Measurements from ENCODE around the gene ZNF831.

ZNF831 gene

DNA sequence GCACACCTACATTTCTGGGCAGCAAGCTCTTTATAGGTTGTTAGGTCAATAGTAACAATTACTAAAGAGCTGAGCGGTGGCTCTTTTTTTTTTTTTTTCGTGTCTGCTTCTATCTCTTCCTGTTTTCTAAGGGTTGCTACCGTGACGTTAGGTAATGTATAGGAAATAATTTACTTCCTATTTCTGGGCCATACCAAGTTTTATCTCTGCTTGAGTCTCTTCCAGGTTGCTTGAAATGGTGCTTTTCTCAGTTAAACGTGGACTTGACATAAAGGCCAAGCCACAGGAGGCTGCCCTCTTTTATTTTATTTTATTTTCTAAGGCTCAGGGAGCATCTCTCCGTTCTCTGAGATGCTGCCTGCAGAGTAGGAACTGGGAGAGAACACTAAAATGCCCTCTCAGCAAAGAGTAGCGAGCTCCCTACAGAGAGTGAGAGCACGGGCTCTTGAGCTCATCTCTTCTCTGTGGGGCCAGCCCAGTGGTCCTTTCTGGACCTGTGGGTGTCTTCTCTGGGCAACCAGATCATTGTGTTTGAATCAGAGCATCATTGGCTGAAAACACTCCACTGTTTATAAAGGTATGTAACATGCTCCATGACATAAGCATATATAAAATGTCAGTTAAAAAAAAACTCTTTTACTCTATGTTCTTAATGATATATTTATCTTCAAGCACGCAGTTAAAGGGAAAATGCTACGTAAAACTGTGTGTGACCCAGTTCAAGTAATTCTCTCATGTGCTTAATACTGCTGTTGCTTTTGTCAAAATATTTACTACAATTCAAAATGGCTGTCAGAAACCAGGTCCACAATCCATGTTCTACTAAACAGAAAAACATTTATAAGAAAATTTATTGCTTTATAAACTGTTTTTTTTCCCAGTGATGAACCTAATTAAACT, at the start of gene ZNF831:
Gene ZNF831 (plus strand): TSS at position 191 of the 900 bp plus-strand sequence. CDS start 27,199 bp downstream, outside the sequence.
- DNase-seq (ENCODE audit: low spot score): no peak

DNA sequence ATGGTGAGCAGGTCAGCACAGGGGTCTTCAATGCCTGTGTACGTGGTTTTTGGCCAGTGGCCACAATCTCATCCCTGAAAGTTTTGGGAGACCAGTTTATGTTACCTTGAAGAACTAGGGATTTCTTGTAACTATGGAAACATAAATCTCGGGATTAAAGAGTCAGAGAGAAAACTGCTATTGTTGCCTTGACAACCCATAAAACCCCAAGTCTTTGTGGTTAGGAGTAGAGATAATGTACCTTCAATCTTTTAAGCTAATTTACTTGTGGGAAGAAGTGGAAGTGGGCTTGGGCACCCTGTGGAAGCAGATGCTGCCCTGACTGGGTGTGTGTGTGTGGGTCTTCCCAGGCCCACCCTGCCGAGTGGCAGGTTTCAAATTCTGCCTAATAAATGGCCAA, 46.1 kb upstream of the ZNF831 start:
- DNase-seq (ENCODE audit: low spot score): no peak

DNA sequence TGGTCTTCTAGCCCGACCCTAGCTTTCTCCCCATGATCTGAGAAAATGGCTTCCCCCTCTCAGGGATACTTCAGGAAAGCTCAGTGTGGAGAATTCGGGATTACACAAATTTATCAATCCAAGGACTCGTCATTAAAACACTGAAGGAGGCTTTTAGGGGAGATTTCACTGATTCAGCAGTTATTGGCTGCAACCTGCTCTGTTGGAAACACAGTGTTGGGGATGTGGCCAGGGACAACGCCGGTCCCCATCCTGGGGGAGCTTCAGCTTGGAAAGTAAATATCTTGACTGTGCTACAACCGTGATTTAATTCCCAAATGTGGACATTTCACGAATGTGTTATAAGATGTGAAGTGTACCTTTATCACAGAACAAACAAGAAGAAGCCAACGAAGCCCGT, 44.8 kb upstream of the ZNF831 start:
- no peak for DNase-seq (ENCODE audit: low spot score)

DNA sequence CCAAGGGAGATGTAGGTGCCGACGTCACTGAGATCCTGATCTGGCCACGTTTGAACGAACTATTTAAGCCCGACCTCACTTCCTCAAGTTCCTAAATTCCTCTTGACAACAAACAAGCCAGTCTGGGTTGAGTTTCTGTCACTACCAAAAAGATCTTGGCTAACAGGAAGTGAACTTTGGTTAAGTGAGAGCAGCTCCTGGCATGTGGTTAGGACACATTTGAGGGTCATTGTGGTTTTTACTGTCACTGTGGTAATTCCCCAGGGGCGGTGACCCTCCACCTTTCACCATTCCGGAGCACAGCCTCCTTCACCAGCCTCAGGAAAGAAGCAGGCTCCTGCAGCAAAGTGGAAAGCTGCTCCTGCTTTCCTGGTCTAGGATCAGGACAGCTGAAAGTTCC, 43.1 kb upstream of the ZNF831 start:
- DNase-seq (ENCODE audit: low spot score): no peak

DNA sequence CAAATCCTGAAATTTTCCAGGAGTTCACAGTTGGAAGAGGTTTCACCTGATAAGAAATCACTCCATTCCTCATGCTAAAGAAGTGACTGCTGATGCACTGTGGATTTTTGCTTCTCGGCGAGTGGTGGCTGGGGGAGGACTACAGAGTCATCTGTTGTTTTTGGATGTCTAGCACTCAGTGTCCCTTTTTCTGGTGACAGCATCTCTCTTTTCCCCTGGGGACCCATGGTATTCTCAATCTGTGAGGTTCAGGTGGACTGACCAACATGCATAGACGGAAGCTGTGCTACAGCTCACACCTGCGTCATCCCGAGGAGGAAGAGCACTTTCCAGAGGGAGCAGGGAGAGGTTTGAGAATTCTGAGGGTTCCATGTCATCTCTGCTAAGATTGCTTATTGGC, 42.7 kb upstream of the ZNF831 start:
- DNase-seq (ENCODE audit: low spot score): no peak

DNA sequence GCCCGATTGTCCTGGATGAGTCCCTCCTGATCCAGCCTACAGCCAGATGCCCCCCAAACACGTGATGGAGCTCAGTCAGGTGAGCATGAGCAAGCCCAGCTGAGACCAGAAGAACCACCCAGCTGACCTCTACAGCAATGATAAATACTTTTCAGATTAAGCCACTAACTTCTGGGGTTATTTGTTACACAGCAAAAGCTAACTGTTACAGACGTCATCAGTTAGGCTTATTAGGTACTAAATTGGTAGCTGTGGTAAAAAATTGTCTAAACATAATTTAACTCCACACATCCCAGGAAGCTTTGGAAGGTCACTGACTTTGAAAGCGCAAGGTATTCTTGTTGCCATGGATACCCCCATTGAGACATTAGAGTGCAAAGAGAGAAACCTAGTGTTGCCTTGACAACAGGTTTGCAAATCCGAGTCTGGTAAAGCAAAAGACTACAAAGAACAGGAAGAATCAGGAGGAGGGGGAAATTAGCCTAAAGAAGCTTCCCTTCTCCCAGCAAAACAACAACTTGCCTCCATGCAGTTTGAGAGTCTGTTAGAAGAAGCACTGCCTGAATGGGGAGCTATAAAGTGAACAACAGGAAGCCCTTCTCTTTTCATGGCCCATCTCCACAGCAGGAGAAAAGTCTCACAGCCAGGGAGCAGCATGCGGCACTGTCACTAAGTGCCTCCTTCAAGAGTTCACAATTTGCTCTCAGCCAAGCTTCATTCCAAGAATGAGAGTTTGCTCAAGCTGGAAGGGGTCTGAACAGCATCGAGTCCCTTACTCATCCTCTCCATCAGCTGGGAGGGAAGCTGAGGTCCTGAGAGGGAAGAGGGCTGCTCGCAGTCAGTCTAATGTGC, 41.7 kb upstream of the ZNF831 start:
- no peak for DNase-seq (ENCODE audit: low spot score)

DNA sequence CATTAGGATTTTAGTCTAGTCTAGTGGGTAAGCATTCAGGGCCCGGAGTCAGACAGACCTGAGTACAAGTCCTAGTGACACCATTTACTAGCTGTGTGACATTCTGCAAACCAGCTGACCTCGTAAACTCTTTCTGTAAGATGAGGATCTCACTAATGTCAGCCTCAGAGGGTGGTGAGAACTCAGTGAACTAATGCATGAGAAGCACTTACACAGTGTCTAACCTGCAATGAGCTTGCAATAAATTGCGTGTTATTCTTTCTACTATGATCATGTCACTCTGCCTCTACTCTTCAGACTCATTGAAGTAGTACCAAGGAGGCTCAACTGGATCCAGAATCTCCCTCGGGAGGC, 41.1 kb upstream of the ZNF831 start:
- DNase-seq (ENCODE audit: low spot score): no peak

DNA sequence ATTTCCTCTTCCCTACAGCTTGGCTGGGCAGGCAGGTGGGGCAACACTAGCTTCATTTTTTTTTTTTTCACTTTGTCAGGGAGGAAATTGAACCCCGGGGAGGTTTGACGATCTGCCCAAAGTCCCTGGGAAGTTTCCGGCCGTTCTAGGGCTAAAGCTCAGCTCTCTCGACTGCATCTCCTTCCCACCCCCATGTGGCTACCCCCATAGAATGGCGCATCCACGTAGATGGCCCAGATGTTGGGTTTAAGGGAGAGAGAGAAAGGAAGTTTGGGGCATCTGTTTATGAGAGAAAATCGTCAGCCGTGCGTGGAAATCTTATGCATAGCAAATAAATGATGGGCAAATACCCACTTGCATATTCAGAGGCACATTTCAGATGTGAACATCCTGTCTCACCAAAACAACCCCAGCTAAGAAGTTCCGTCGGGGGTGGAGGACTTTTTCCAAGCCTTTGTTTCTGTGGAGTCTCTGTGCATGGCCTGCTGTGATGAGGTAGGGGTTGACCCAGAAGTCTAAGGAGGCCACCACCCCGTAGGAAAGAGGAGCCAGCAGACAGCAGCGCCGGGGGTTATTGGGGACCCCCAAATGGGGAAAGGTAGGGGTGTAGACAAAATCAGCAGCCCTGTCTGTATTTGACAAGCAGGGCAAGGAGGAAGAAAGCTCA, 40.5 kb upstream of the ZNF831 start:
- no peak for DNase-seq (ENCODE audit: low spot score)

DNA sequence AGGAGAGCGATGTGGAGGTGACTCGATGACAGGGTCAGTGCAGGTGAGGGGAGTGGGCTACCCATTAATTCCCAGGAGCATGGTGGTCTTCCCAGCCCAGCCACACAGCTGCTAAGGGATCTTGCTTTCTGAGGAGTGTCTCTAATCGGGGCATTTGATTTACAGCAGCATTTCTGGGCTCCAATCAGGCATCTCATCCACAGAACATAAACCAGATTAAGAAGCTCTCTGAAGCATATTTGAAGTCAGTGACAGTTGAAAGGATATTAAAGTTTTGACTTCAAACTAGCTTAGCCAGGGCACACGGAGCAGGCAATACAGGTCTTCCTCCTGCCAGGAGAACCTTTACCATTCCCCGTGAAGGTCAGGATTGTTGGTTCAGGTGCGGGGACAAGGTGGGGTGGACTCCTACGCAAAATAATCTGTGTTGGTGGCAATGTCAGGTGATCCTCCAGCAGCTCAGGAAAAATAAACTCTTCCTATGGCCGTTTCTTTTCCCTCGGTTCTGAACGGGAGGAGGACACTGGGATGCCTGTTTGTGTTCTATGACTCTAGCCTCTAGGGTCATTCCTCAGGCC, 39.9 kb upstream of the ZNF831 start:
- DNase-seq (ENCODE audit: low spot score): no peak

DNA sequence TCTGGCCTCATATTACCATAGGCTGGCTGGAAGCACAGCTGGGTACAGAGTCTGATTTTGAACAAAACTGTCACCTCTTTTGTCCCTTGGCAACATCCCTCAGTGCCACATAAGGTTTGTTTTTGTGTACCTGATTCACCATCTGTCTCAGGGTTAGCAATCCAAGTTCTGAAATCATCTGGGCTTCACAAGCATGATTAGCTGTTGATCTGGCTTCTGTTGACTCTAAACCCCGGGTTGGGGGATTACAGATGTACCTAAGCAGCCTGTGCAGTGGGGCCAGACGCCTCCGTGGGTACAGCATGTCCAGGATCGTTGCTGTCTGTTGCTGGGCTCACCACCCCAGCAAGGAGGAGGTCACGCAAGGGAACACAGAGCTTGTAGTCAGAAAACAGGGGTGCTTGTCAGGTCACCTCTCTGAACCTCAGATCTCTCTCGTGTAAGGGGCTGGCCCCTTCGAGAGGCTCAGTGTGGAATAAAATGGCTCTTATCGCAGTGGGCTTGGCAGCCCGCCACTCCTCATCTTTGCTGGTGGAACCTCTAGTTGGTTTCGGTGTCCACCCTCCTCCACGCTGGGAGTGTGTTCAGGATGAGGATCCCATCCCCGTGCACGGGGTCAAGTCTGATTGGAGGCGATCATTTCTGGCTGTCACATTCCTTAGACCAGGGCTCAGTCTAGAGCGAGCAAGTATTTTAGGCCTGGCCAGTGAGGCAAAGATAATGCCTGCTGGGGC, 39.2 kb upstream of the ZNF831 start:
- no peak for DNase-seq (ENCODE audit: low spot score)

DNA sequence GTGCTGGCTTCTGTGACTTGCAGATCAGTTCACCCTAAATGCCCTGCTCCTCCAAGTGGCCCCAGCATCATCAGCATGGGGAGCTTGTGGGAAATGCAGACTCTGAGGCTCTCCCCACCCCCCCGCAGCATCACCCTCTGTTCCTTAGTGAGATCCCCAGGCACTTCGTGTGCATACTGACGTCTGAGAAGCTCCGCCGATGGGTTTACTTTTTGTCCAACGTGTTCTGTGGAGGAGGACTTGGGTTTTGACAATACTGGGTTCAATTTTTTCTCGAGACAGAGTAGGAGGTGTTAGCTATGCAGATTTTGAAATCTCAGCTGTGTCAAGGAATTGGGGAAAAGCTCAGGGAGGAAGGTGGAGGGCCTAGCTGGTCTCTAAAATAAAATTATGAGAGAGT, 38.3 kb upstream of the ZNF831 start:
- no peak for DNase-seq (ENCODE audit: low spot score)

DNA sequence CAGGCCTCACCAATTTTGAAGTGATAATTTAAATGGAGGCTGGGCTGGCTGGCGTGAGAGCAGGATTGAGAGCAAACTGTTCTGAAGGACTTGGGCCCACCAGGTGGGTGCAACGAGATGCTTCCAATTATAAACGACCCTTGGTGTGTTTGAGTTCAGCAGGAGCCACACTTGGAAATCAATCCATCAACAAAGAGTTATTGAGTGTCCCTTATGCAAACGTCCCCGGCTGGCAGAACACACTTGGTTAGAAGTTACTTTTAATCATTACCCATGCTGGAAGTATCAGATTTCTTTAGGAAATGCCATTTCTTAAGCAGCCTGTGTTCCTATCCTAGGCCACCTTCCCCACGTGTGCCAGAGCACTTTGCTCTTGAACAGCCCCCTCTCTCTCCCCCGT, 37.8 kb upstream of the ZNF831 start:
- DNase-seq (ENCODE audit: low spot score): no peak

DNA sequence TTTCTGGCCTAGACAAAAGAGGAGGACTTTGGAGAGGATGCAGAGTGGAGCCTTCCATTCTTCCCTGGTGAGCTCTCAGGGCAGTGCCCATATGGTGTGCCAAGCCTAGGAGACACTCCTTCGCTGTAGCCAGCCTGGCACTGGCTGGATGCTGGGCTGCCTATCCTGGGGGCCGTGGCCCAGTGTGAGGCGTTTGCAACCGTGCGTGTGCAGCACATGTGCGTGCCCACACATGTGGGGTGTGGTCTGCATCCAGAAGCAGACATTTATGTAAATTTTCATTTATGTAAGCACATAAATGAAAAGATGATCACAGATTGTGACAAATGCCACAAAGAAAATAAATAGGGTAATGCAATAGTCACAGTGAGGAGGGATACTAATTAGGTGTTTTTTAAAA, 35.8 kb upstream of the ZNF831 start:
- DNase-seq (ENCODE audit: low spot score): no peak

DNA sequence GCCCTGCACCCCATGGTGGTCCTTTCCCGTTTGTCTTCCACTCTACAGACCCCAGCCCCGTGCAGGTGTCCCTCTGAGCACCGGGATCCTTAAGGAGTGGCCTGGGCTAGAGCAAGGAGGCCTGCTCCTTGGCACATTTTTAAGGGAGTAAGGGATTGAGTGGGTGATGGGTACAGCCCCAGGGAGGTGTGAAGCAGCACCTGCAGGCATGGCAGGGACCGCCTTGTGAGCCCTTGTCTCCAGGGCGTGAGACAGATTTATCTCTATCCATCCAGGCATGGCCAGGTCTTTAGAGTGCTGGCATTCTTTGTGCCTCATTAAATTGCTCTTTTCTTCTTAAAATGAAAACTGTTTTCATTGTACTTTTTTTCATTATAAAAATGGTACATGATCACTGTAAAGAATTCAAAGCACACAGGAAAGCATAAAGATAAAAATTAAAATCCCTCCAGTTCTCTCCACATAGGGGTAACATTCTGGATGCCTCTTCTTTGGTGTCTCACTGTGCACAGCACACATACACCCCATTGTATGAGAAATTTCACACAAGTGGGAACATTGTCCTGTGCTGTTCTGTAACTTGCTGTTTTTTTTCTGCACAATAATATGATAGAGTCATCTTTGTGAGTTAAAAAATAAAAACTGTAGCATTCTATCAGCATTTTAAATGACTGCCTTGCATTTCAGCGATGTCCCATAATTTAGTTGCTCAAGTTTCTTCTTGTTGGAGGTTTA, 31.9 kb upstream of the ZNF831 start:
- DNase-seq (ENCODE audit: low spot score): no peak

DNA sequence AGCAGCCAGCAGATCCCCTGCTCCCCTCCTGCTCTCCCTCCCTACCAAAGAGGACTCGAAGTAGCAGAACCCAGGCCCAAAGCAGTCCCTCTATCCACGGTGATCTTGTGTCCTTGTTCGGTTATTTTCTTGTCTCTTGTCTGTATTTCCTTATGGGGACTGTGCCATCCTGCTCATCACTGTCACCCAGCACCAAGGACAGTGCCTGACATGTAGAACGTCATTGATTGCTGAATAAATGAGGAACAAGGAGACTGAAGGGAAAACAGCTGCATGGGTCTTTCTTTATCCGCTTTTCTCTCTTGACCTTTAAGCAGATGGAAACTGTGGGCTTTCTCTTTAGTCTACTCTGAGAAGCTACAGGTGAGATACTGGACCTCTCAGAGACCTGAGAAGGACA, 29.4 kb upstream of the ZNF831 start:
- DNase-seq (ENCODE audit: low spot score): no peak

DNA sequence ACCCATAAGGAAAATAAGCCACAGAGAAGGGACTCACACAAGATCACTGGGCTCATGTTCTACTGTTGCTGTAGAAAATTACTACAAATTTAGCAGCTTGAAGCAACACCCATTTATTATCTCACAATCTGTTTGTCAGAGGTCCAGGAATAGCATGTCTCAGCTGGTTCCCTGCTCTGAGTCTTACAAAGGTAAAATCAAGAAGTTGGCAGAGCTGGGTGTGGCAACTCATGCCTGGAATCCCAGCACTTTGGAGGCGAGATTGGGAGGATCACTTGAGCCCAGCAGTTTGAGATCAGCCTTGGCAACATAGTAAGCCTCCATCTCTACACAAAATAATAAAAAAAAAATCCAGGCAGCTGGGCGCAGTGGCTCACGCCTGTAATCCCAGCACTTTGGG, 28.5 kb upstream of the ZNF831 start:
- no peak for DNase-seq (ENCODE audit: low spot score)

DNA sequence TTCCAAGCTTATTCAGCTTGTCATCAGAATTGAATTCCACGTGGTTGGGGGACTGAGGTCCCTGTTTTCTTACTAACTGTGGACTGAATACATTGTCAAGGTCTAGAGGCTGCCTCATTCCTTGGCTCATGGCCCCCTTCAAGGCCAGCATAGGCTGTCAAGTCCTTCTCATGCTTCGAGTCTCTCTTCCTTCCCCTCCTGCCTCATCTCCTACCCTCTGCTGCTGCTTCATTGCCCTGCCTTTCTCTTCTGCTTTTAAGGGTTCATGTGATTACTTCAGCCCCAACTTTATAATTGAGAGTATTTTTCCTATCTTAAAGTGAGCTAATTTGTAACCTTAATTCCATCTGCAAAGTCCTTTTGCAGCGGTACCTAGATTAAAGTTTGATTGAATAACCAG, 27.6 kb upstream of the ZNF831 start:
- DNase-seq (ENCODE audit: low spot score): no peak

DNA sequence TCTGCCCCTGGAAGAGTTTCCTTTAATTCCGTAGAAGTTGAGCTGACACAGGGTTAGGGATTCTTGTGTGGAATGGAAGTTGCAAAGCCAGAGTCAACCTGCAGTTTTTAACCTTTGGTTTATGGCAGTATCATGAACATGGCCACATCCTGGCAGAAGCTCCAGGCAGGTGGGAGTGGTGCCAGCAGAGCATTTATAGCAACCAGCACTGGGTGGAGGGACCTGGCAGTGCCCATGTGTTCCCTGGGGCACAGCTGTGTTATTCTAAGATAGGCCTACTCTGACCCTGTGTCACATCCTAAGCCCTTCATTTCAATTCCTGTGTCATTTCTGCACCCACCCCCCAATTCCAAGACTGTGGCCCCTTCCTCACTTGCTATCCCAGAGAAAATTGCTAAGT, 26.1 kb upstream of the ZNF831 start:
- DNase-seq (ENCODE audit: low spot score): no peak

DNA sequence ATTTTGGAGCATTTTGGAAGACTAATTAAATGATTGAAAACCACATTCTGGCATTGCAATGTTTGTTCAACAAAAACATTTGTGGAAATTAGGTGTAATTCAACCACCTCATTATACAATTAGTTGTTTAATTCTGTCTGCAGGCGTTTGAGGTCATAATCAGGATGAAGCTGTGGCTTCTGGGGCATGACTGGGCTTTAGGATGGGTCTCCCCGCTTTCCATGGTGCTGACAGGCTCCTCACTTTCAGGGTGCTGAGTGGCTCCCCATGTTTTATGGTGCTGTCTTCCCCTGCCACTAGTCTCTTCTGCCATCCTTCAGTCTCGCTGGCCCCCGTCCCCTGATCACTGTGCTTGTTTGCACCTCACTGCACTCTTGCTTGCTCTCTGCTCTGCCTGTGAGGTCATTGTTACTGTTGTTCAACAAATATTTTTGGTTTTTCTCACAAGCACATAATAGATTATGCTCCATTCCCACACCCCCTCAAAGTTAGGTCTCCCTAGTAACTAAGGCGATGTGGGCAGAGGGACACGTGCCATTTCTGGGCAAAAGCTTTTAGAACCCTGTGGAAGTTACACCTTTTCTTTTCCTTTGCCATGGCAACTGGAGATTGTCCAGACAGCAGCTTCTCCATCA, 25.4 kb upstream of the ZNF831 start:
- DNase-seq (ENCODE audit: low spot score): no peak

DNA sequence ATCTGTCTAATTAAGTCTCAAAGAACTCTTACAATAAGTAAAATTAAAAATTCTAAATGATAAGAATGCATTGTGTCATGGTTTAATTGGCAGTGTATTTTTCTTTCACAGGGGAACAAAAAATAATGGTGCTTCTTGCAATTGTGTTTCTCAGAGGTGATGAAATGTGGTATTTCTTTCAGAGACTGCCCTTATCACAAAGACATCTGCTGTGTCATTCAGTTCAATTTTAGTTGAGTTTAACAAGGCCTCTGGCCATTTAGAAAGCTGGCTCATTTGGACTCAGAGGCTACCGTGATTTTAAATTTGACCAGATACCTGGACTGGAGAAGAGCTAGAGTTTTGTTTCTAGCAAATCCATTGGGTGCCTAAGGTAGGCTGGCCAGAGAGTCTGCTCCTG, 23.6 kb upstream of the ZNF831 start:
- DNase-seq (ENCODE audit: low spot score): no peak
